Erythroblast (primary cell): ENCODE results near the gene MRPL32.

Experiments used
- GATA1 ChIP-seq: IDR thresholded peaks from 2 replicates; pipeline ENCODE4 v1.6.1; 2011; ENCODE audit warnings: low read depth, mild to moderate bottlenecking, control low read depth, low read length, moderate library complexity
- POLR2A ChIP-seq: IDR thresholded peaks from 2 replicates; pipeline ENCODE4 v1.6.1; 2011; ENCODE audit warnings: mild to moderate bottlenecking, low read length

DNA sequence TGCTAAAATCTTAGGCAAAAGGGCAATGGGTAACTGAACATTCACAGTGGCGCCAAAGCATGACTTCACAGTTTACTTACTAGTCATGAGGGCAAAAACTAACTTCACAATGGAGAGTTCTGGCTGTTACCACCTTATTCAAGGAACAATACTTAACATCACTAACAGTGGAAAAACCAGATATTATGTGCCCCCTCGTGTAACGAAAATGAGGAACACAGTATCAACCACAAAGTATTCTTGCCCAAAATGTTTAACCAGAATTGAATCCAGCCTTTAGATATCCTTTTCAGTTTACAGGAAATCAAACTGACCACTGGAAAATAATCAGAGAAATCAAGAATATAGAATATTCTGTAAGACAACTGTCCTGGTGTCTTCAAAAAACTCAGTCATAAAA is 29.8 kb upstream of the MRPL32 start:
- no peak for TF ChIP-seq POLR2A
- no peak for TF ChIP-seq GATA1
